Measurements from ENCODE around the gene ADGRL2. TPM values are rescaled to one million over a fixed set of nuclear protein-coding genes. Genes with fewer than 3 reads are reported as not detected.

The ADGRL2 gene
- total RNA-seq, 1 donor from 2014 or later = 104 TPM

- ATAC-seq (no peak), DNase-seq (no peak)
- H3K36me3 ChIP-seq = no peaks in the 10 kb centered on the region
- H3K4me3 ChIP-seq = no peak overlapping the region
- no peaks in the 10 kb centered on the region for H3K4me1 ChIP-seq
- intact Hi-C loops (cut with DNase I) = no loop called here
- no peaks in the 10 kb centered on the region for H3K27me3 ChIP-seq
- H3K9me3 ChIP-seq = no peaks in the 10 kb centered on the region
- H3K27ac ChIP-seq = no peak overlapping the region
- no peak for TF ChIP-seq CTCF (IDR thresholded peaks at IDR 0.05)
Observed at GRCh38 chr1:81999364-81999763, 198.6 kb downstream of the ADGRL2 start.

DNA sequence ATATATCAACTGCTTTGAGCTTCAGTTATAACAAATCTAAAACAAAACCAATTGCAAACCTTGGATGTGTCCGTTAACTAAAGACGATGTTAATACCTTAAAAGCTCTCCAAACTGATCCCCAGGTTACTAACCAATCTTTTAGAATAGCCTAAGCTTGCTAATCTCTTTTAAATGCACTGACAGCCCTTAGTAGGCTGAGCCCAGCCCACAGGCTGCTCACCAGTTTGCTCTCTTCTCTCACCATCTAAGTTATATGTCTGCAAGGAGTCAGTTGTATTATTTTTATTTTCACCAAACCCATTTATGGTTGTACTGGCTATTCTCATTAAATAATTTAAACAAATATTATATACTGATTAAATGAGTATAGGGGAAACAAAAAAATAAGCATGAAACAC, 199.5 kb downstream of the ADGRL2 start:
- Histone ChIP-seq H3K36me3 (no peaks in the 10 kb centered on the region), H3K27ac (no peak overlapping the region), H3K4me3 (no peak overlapping the region), H3K4me1 (no peaks in the 10 kb centered on the region), H3K27me3 (no peaks in the 10 kb centered on the region), H3K9me3 (no peaks in the 10 kb centered on the region)
- ATAC-seq = no peak
- DNase-seq = no peak
- intact Hi-C loops (cut with DNase I) = no loop called here
- no peak for TF ChIP-seq CTCF (IDR thresholded peaks at IDR 0.05)

GRCh38 chr1:82001345-82001744, 200.6 kb downstream of the ADGRL2 start:
- Histone ChIP-seq H3K27me3 (no peaks in the 10 kb centered on the region), H3K9me3 (no peaks in the 10 kb centered on the region), H3K4me1 (no peaks in the 10 kb centered on the region), H3K36me3 (no peaks in the 10 kb centered on the region), H3K27ac (no peak overlapping the region), H3K4me3 (no peak overlapping the region)
- no peak for DNase-seq
- intact Hi-C loops (cut with DNase I) = no loop called here
- no peak for TF ChIP-seq CTCF (IDR thresholded peaks at IDR 0.05)
- ATAC-seq = no peak

DNA sequence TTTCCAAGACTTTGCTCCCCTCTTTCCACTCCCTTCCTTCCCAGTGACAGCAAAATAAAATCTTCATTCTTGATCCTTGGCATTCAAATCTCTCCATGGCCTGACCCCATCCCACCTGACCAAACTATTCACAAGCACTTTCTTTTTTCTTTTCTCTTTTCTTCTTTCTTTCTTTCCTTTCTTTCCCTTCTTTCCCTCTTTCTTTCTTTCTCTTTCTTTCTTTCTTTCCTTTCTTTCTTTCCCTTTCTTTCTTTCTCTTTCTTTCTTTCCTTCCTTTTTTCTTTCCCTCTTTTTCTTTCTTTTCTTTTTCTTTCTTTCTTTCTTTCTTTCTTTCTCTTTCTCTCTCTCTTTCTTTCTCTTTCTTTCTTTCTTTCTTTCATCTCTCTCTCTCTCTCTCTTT, 207.1 kb downstream of the ADGRL2 start:
- no peak for ATAC-seq
- Histone ChIP-seq H3K4me3 (no peak overlapping the region), H3K36me3 (no peaks in the 10 kb centered on the region), H3K9me3 (no peaks in the 10 kb centered on the region), H3K4me1 (no peaks in the 10 kb centered on the region), H3K27ac (no peak overlapping the region), H3K27me3 (no peaks in the 10 kb centered on the region)
- DNase-seq = no peak
- intact Hi-C loops (cut with DNase I) = no loop called here
- no peak for TF ChIP-seq CTCF (IDR thresholded peaks at IDR 0.05)

- no peak overlapping the region for H3K27ac ChIP-seq
- no peaks in the 10 kb centered on the region for H3K4me1 ChIP-seq
- H3K9me3 ChIP-seq = no peaks in the 10 kb centered on the region
- ATAC-seq (no peak), DNase-seq (no peak)
- no peaks in the 10 kb centered on the region for H3K36me3 ChIP-seq
- no peaks in the 10 kb centered on the region for H3K27me3 ChIP-seq
- no peak for TF ChIP-seq CTCF (IDR thresholded peaks at IDR 0.05)
- no peak overlapping the region for H3K4me3 ChIP-seq
- intact Hi-C loops (cut with DNase I) = no loop called here
Observed at GRCh38 chr1:82013702-82014101, 213.0 kb downstream of the ADGRL2 start.

GRCh38 chr1:82015444-82015843, 214.7 kb downstream of the ADGRL2 start:
- intact Hi-C loops (cut with DNase I) = no loop called here
- no peaks in the 10 kb centered on the region for H3K9me3 ChIP-seq
- ATAC-seq = no peak
- H3K27me3 ChIP-seq = no peaks in the 10 kb centered on the region
- TF ChIP-seq CTCF (IDR thresholded peaks at IDR 0.05) = no peak
- DNase-seq = no peak
- no peaks in the 10 kb centered on the region for H3K4me1 ChIP-seq
- H3K4me3 ChIP-seq = no peak overlapping the region
- no peak overlapping the region for H3K27ac ChIP-seq
- H3K36me3 ChIP-seq = no peaks in the 10 kb centered on the region
